ENCODE results near the gene SLC30A3.

SLC30A3 gene

DNA sequence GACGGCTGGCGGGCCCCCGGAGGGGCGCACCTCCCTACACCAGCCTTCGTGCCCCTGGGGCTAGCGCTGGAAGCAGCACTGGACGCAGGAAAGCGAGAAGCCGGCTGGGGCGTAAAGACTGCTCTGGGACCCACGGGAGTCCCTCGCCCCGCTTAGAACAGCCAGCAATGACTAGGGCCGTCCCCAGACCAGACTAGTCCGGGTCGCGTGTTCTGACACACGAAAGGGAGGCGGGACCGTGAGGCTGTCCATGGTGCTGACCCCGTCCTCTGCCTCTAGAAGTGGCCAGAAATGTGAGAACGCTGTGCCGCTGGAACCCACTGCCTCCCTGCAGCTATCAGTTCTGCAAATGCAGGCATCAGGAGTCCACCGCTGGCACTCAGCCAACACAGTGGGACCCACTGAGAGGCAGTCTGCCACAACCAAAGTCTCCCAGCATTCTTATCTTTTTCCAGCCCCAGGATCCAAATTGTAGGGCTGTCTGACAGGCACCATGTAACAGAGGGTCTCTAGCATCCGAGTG lies 45.6 kb upstream of the SLC30A3 start, which contains the start of gene UCN:
Gene UCN (minus strand): TSS at position 87 of the 523 bp plus-strand sequence. CDS start 550 bp downstream, outside the sequence.
- no peak within 1 kb of the TSS for H3K27ac ChIP-seq (ENCODE audit: low read length)
- H3K9me2 ChIP-seq (replicated peaks; ENCODE audit: insufficient read depth, low read length), result no peaks in the 10 kb centered on the region
- H3K4me1 ChIP-seq (ENCODE audit: low read length), result no peaks in the 10 kb centered on the region
- H3K4me2 ChIP-seq (ENCODE audit: low read depth, low read length), result no peak within 1 kb of the TSS
- no peaks in the 10 kb centered on the region for H4K20me1 ChIP-seq (ENCODE audit: insufficient read depth, low read length)
- H2AFZ ChIP-seq (ENCODE audit: low read length), result no peak within 1 kb of the TSS
- no peak for DNase-seq
- H3K27me3 ChIP-seq (replicated peaks; ENCODE audit: insufficient read depth, low read length), result no peaks in the 10 kb centered on the region
- H3K79me2 ChIP-seq (ENCODE audit: low read length), result no peaks in the 10 kb centered on the region
- TF ChIP-seq EZH2phosphoT487 (IDR thresholded peaks at IDR 0.05; ENCODE audit: low read length) (no peak), EZH2 (optimal IDR thresholded peaks at IDR 0.05; ENCODE audit: low read depth, low read length) (no peak)
- TF ChIP-seq, protein P1, sequence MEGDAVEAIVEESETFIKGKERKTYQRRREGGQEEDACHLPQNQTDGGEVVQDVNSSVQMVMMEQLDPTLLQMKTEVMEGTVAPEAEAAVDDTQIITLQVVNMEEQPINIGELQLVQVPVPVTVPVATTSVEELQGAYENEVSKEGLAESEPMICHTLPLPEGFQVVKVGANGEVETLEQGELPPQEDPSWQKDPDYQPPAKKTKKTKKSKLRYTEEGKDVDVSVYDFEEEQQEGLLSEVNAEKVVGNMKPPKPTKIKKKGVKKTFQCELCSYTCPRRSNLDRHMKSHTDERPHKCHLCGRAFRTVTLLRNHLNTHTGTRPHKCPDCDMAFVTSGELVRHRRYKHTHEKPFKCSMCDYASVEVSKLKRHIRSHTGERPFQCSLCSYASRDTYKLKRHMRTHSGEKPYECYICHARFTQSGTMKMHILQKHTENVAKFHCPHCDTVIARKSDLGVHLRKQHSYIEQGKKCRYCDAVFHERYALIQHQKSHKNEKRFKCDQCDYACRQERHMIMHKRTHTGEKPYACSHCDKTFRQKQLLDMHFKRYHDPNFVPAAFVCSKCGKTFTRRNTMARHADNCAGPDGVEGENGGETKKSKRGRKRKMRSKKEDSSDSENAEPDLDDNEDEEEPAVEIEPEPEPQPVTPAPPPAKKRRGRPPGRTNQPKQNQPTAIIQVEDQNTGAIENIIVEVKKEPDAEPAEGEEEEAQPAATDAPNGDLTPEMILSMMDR (IDR thresholded peaks at IDR 0.05; ENCODE audit: low read length), result no peak
- no peaks in the 10 kb centered on the region for H3K9me3 ChIP-seq (replicated peaks; ENCODE audit: insufficient read depth, low read length)
- H3K9ac ChIP-seq (ENCODE audit: low read length), result no peak within 1 kb of the TSS
- H3F3A ChIP-seq (ENCODE audit: insufficient read depth, low read length), result no peaks in the 10 kb centered on the region
- no peak within 1 kb of the TSS for H3K4me3 ChIP-seq (ENCODE audit: low read length)
- no peaks in the 10 kb centered on the region for H3K36me3 ChIP-seq (replicated peaks; ENCODE audit: insufficient read depth, low read length)

DNA sequence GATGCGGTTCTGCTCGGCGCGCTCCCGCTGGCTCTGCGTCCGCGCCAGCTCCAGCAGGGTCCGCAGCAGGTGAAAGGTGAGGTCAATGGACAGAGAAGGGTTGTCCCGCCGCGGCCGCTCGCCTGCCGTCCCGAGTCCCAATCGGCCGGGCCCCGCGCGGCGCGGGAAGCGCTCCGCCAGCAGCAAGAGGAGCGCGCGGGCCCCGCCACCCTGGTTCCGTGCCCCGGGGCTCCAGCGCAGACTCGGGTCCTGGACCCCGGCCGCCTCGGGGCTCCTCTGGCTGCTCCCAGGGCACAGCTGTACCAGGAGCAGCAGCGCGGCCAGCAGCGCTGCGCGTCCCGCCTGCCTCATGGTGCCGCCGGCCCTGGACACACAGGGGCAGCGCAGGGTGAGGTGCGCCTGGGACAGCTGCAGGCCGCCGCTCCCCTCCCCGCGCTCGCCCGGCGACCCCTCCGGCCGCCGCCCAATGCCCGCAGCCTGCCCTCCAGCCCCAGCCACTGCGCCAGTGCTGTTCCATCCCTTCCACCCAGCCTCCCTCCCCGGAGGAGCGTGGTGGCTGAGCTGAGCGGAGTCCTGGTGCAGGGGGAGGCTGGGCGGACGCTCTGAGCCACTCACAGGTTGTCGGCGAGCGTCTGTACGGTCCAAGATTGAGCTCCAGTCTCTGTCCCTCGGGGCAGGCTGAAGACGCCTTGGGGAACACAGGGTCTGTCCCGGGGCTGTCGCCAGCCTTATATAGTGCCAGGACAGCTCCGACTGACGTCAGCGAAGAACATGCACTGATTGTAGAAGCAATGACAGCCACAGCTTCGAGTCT lies 44.9 kb upstream of the SLC30A3 start:
- Histone ChIP-seq H2AFZ (ENCODE audit: low read length) (no peak overlapping the region), H3K4me1 (ENCODE audit: low read length) (no peaks in the 10 kb centered on the region), H3K36me3 (replicated peaks; ENCODE audit: insufficient read depth, low read length) (no peaks in the 10 kb centered on the region), H3K27ac (ENCODE audit: low read length) (no peak overlapping the region), H3K9me3 (replicated peaks; ENCODE audit: insufficient read depth, low read length) (no peaks in the 10 kb centered on the region), H3K27me3 (replicated peaks; ENCODE audit: insufficient read depth, low read length) (no peaks in the 10 kb centered on the region), H3F3A (ENCODE audit: insufficient read depth, low read length) (no peaks in the 10 kb centered on the region), H3K9me2 (replicated peaks; ENCODE audit: insufficient read depth, low read length) (no peaks in the 10 kb centered on the region), H4K20me1 (ENCODE audit: insufficient read depth, low read length) (no peaks in the 10 kb centered on the region), H3K4me3 (ENCODE audit: low read length) (no peak overlapping the region), H3K79me2 (ENCODE audit: low read length) (no peaks in the 10 kb centered on the region), H3K9ac (ENCODE audit: low read length) (no peak overlapping the region), H3K4me2 (ENCODE audit: low read depth, low read length) (no peak overlapping the region)
- TF ChIP-seq EZH2phosphoT487 (IDR thresholded peaks at IDR 0.05; ENCODE audit: low read length) (no peak), EZH2 (optimal IDR thresholded peaks at IDR 0.05; ENCODE audit: low read depth, low read length) (no peak)
- TF ChIP-seq, protein P1 (IDR thresholded peaks at IDR 0.05; ENCODE audit: low read length), result no peak
- no peak for DNase-seq

DNA sequence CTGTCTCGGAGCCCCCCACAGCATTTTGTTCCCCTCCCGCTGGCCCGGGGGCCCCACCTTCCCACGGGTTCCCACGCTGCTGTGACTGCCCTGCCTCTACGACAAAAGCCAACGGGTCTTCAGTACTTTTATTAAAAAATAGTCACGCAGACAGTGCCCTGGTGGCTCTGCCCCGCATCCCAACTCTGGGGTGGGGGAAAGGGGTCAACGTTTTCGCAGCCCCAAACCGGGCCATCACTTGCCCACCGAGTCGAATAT lies 44.4 kb upstream of the SLC30A3 start:
- Histone ChIP-seq H3K9me3 (replicated peaks; ENCODE audit: insufficient read depth, low read length) (no peaks in the 10 kb centered on the region), H2AFZ (ENCODE audit: low read length) (no peak overlapping the region), H3K79me2 (ENCODE audit: low read length) (no peaks in the 10 kb centered on the region), H3F3A (ENCODE audit: insufficient read depth, low read length) (no peaks in the 10 kb centered on the region), H3K4me2 (ENCODE audit: low read depth, low read length) (no peak overlapping the region), H4K20me1 (ENCODE audit: insufficient read depth, low read length) (no peaks in the 10 kb centered on the region), H3K9ac (ENCODE audit: low read length) (no peak overlapping the region), H3K4me3 (ENCODE audit: low read length) (no peak overlapping the region), H3K36me3 (replicated peaks; ENCODE audit: insufficient read depth, low read length) (no peaks in the 10 kb centered on the region), H3K4me1 (ENCODE audit: low read length) (no peaks in the 10 kb centered on the region), H3K27ac (ENCODE audit: low read length) (no peak overlapping the region), H3K27me3 (replicated peaks; ENCODE audit: insufficient read depth, low read length) (no peaks in the 10 kb centered on the region), H3K9me2 (replicated peaks; ENCODE audit: insufficient read depth, low read length) (no peaks in the 10 kb centered on the region)
- no peak for DNase-seq
- no peak for TF ChIP-seq EZH2 (optimal IDR thresholded peaks at IDR 0.05; ENCODE audit: low read depth, low read length)
- TF ChIP-seq EZH2phosphoT487 (IDR thresholded peaks at IDR 0.05; ENCODE audit: low read length), result no peak
- TF ChIP-seq, protein P1 (IDR thresholded peaks at IDR 0.05; ENCODE audit: low read length), result no peak

All from MM.1S (cell line).